Peyer's patch (tissue), 4 donors: Measurements from ENCODE around the gene ITPRIP. TPM values are rescaled to one million over a fixed set of nuclear protein-coding genes. Genes with fewer than 3 reads are reported as not detected.

Experiments used
- DNase-seq, 3 donors: peaks; one replicate each; pipeline ENCODE4 v3.0.0-alpha.2; 2017 to 2019
- H3K27ac ChIP-seq, 4 donors: fragments of 200-600 bp; sonication (generic); one replicate each; pipeline ENCODE4 v1.5.1; 2016 to 2019
- H3K27me3 ChIP-seq, 2 donors: fragments of 200-600 bp; sonication (generic); one replicate each; pipeline ENCODE4 v1.5.1; 2019
- H3K36me3 ChIP-seq, 3 donors: fragments of 200-600 bp; sonication (generic); one replicate each; pipeline ENCODE4 v1.5.1; 2016 to 2019
- H3K4me1 ChIP-seq, 4 donors: fragments of 200-600 bp; sonication (generic); one replicate each; pipeline ENCODE4 v1.5.1; 2016 to 2019
- H3K4me3 ChIP-seq, 4 donors: fragments of 200-600 bp; sonication (generic); 1 replicate in 3 of 4; 2 replicates in 1 of 4; pipeline ENCODE4 v1.5.1; 2016 to 2019; ENCODE audit warnings: mild to moderate bottlenecking in 1 of 4
- H3K9me3 ChIP-seq, 4 donors: fragments of 200-600 bp; sonication (generic); one replicate each; pipeline ENCODE4 v1.5.1; 2016 to 2019; ENCODE audit warnings: mild to moderate bottlenecking in 1 of 4
- POLR2A ChIP-seq, 2 donors: fragments of 450-650 bp; IDR thresholded peaks; one replicate each; pipeline ENCODE4 v1.5.1; 2017; ENCODE audit warnings: antibody characterized with exemption in 2 of 2, mild to moderate bottlenecking in 2 of 2, moderate library complexity in 2 of 2
- total RNA-seq, 4 donors: library from RNA; depleted of rRNA; stranded (reverse); fragments of >200 nt; gene quantifications; one replicate each; pipeline ENCODE4 v1.1.0, GENCODE V29; 2016
- TF ChIP-seq, protein P1 (sequence below), 6 experiments: fragments of 450-650 bp in 4 of 6; fragments of 200-600 bp in 2 of 6; sonication (generic) in 1 of 6; IDR thresholded peaks; one replicate each; pipeline ENCODE4 v1.5.1; 2017 to 2019; ENCODE audit warnings: antibody characterized with exemption in 6 of 6, mild to moderate bottlenecking in 3 of 6, moderate library complexity in 1 of 6

ITPRIP gene
- total RNA-seq, 4 donors from 2014 or later: 2.8 to 9.9 (median 7.7) TPM

DNA sequence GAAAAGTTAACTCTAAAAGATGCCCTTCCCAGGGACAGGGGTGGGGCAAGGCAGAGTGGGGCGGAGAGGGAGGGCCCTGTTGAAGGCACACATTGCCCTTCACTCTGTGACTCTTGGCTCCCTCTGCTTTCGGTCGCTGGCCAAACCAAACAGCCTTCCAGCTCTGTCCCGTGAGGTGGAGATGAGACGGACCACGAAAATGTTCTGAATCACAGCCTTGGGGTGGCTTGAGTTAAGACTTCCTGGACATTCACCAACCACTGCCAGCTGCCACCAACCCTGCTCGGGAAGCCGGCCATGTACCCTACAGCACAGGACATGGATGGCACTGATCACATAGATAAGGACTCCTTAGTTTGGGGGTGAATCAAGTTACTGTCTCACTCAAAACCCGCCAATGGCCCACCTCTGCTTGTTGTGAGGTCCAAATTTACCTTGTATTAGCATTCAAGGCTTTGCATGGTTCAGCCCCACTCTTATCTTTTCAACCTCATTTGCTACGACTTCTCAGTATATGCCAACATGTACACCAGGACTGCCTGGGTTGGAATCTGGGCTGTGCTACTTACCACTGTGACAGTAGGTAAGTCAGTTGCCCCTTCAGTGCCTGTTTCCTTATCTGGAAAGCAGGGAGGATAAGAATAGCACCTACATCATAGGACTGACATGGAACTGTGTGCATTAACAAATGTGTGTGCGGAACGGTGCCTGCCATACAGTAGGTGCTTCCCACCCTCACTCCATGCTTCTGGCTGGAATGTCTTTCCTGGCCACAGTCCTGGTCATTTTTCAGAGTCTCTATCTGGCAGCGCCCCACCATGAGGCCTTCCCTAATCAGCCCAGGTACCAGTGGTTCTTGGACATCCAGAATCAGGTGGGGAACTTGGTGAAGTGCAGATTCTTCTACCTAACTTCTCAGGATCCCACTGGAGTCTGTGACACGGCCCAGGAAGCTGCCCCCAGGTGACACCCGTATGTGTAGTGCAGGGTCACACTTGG is 28.0 kb downstream of the ITPRIP start:
- TF ChIP-seq POLR2A (IDR thresholded peaks at IDR 0.05): no peak
- TF ChIP-seq, protein P1, sequence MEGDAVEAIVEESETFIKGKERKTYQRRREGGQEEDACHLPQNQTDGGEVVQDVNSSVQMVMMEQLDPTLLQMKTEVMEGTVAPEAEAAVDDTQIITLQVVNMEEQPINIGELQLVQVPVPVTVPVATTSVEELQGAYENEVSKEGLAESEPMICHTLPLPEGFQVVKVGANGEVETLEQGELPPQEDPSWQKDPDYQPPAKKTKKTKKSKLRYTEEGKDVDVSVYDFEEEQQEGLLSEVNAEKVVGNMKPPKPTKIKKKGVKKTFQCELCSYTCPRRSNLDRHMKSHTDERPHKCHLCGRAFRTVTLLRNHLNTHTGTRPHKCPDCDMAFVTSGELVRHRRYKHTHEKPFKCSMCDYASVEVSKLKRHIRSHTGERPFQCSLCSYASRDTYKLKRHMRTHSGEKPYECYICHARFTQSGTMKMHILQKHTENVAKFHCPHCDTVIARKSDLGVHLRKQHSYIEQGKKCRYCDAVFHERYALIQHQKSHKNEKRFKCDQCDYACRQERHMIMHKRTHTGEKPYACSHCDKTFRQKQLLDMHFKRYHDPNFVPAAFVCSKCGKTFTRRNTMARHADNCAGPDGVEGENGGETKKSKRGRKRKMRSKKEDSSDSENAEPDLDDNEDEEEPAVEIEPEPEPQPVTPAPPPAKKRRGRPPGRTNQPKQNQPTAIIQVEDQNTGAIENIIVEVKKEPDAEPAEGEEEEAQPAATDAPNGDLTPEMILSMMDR (IDR thresholded peaks at IDR 0.05): no peak
- Histone ChIP-seq H3K9me3 (no peaks in the 10 kb centered on the region), H3K4me3 (no peak overlapping the region), H3K36me3 (peaks cover 0 to 27% (median 0%) of the 10 kb centered on the region in 3 donors), H3K27me3 (no peaks in the 10 kb centered on the region), H3K27ac (no peak overlapping the region), H3K4me1 (peaks cover 0 to 4% (median 1%) of the 10 kb centered on the region in 4 donors)
- DNase-seq: no peak

DNA sequence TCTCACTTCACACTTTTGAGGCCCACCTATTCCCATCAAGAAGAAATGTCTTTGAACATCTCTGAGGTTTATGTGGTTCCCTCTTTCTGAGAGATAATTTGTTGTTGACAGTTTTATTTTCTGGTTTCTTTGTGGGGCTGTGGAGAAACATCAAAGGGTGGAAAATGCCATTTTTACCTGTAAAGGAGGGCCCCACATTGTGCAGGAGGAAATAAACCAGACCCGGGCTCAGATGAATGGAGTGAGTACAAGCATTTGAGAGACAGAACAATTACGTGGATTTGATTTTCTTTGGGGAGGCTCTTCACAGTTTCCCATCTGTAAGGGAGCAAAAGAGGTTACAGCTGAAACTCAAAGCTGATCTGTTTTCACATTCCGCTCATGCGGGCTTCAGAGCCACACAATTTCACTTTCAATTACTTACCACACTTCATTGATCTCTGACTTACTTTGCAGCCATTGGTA is 29.8 kb downstream of the ITPRIP start:
- DNase-seq: no peak
- no peaks in the 10 kb centered on the region for H3K9me3 ChIP-seq

DNA sequence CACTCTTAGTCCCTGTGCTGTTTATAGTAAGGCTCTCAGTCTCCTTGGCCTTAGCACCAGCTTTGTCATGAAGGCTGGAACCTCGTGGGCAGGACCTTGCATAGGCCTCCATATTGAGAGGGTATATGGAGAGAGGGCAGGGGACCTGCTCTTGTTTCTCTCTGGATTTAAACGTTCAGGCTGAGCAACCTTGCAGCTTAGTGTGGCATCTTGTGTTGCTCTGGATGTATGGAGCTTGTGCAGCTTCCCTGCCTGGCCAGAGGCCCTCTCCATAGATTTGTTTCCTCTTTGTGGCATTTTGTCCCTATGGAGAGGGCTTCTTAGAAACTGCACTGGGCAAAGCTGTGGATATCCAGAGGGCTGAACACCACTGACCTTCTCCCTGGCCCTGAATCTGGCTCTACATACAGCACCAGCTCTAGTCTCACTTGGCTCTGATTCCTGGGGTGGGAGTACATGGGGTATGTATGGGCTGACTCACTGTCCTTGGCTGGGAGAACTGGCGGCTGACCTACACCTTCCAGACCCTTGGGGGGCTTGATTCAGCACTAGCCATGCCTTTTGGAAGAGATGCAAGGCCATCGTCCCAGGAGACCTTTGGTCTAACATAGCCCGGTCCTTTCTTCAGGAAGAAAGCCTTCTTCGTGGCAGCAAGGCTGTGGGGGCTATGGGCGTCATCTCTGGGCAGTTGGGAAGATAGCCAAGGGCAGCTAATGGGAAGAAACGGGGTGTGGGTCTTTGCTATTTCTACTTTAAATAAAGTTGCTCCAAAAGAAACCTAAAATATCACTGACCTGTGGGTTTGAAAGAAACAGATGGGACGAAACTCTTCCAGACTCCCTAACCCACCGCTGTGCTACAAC is 30.5 kb downstream of the ITPRIP start:
- Histone ChIP-seq H3K27me3 (no peaks in the 10 kb centered on the region), H3K27ac (peak overlapping the region in 1 of 4 donors; percentile 32), H3K4me1 (peaks cover 0 to 4% (median 1%) of the 10 kb centered on the region in 4 donors), H3K36me3 (peaks cover 0 to 2% (median 0%) of the 10 kb centered on the region in 3 donors), H3K4me3 (no peak overlapping the region), H3K9me3 (no peaks in the 10 kb centered on the region)
- no peak for DNase-seq
- TF ChIP-seq, protein P1 (IDR thresholded peaks at IDR 0.05): no peak
- no peak for TF ChIP-seq POLR2A (IDR thresholded peaks at IDR 0.05)

More for the DNA sequence above, 29.8 kb downstream of the ITPRIP start:
- Histone ChIP-seq H3K27ac (peak overlapping the region in 1 of 4 donors; percentile 17), H3K4me3 (no peak overlapping the region), H3K27me3 (no peaks in the 10 kb centered on the region), H3K36me3 (peaks cover 0 to 9% (median 0%) of the 10 kb centered on the region in 3 donors), H3K4me1 (peaks cover 0 to 4% (median 1%) of the 10 kb centered on the region in 4 donors)
- no peak for TF ChIP-seq POLR2A (IDR thresholded peaks at IDR 0.05)
- TF ChIP-seq, protein P1 (IDR thresholded peaks at IDR 0.05): no peak

DNA sequence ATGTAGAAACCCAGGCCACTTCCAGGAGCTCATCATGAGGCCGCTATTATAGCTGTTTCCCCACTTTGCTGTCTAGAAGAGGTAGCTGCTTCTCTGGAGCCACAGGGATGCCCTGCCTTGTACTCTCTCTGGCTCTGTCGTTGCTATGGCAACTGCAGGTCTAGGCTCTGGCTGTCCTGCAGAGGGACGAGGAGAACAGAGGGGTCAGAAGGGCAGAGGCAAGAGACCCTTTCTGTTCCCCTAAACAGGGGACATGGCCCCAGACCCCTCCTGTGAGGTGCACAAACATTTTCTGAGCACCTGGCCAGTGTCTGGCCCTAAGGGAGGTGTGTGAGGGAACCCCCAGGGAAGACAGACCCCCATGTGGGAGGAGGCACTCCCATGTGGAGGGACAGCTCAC is 31.4 kb downstream of the ITPRIP start:
- Histone ChIP-seq H3K4me3 (no peak overlapping the region), H3K27me3 (no peaks in the 10 kb centered on the region), H3K9me3 (no peaks in the 10 kb centered on the region), H3K36me3 (no peaks in the 10 kb centered on the region), H3K4me1 (peaks cover 0 to 4% (median 1%) of the 10 kb centered on the region in 4 donors), H3K27ac (no peak overlapping the region)
- no peak for DNase-seq
- TF ChIP-seq, protein P1 (IDR thresholded peaks at IDR 0.05): no peak

DNA sequence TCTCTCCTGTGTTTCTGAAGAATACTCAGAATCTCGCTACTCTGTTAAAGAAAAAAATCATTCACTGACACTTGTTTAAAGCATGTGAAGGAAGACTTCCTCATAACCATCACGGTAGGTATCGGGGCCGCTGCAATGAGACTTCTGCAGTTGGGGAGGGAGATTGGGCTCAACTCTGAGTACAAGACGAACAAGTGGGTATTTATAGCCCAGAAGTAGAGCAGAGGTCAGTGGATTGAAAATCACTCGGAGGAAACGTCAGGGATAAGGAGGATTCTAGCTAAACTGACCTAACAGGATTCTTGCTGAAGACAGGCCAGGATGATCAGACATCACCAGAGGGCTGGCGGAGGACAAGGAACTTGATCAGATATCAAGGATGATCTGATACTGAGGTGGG is 33.3 kb downstream of the ITPRIP start:
- no peak for DNase-seq
- Histone ChIP-seq H3K9me3 (no peaks in the 10 kb centered on the region), H3K4me3 (no peak overlapping the region), H3K27me3 (no peaks in the 10 kb centered on the region), H3K36me3 (no peaks in the 10 kb centered on the region), H3K4me1 (peaks cover 0 to 13% (median 3%) of the 10 kb centered on the region in 4 donors), H3K27ac (peak overlapping the region in 1 of 4 donors; percentile 1)
- TF ChIP-seq, protein P1 (IDR thresholded peaks at IDR 0.05): no peak
- no peak for TF ChIP-seq POLR2A (IDR thresholded peaks at IDR 0.05)
